Right atrium auricular region (tissue), 2 donors: ENCODE measurements around the gene LHPP. TPM values are rescaled to one million over a fixed set of nuclear protein-coding genes. Genes with fewer than 3 reads are reported as not detected.

Experiments used
- DNase-seq: peaks from one replicate; pipeline ENCODE4 v3.0.0-alpha.2; 2019; ENCODE audit warnings: low spot score
- H3K27ac ChIP-seq, 2 donors: fragments of 200-600 bp; sonication (generic); 1 replicate in 1 of 2; 2 replicates in 1 of 2; pipeline ENCODE4 v1.5.1; 2016 to 2019
- H3K27me3 ChIP-seq, 2 donors: fragments of 200-600 bp; sonication (generic); one replicate each; pipeline versions ENCODE4 v1.5.1 to v1.6.0; 2017 to 2019
- H3K36me3 ChIP-seq: fragments of 200-600 bp; sonication (generic); one replicate; pipeline ENCODE4 v1.5.1; 2016
- H3K4me1 ChIP-seq, 2 donors: fragments of 200-600 bp; sonication (generic); one replicate each; pipeline versions ENCODE4 v1.5.1 to v1.6.0; 2017 to 2019
- H3K4me3 ChIP-seq, 2 donors: fragments of 200-600 bp; sonication (generic); 1 replicate in 1 of 2; 2 replicates in 1 of 2; pipeline ENCODE4 v1.5.1; 2017 to 2019; ENCODE audit warnings: mild to moderate bottlenecking in 1 of 2, moderate library complexity in 1 of 2
- H3K9me3 ChIP-seq, 2 donors: fragments of 200-600 bp; sonication (generic); one replicate each; pipeline ENCODE4 v1.5.1; 2019
- CTCF ChIP-seq, 2 donors: fragments of 200-600 bp; sonication (generic); IDR thresholded peaks; one replicate each; pipeline ENCODE4 v1.5.1; 2019; ENCODE audit warnings: antibody characterized with exemption in 2 of 2
- total RNA-seq, 2 donors: library from RNA; depleted of rRNA; stranded (reverse); fragments of >200 nt; gene quantifications; one replicate each; pipeline ENCODE4 v1.1.0, GENCODE V29; 2016

LHPP gene
- total RNA-seq, 2 donors from 2014 or later = 10.3 to 23.7 TPM

GRCh38 chr10:124464028-124464965 is 2.7 kb downstream of the LHPP start:
- no peaks in the 10 kb centered on the region for H3K27me3 ChIP-seq
- no peaks in the 10 kb centered on the region for H3K36me3 ChIP-seq
- H3K9me3 ChIP-seq = no peaks in the 10 kb centered on the region
- TF ChIP-seq CTCF (IDR thresholded peaks at IDR 0.05) = no peak
- peak overlapping the region; percentile 33 to 39 for H3K27ac ChIP-seq
- H3K4me1 ChIP-seq = peaks cover 0 to 29% of the 10 kb centered on the region in 2 donors
- no peak for DNase-seq
- H3K4me3 ChIP-seq = no peak overlapping the region

- H3K36me3 ChIP-seq = no peaks in the 10 kb centered on the region
- H3K27me3 ChIP-seq = no peaks in the 10 kb centered on the region
- TF ChIP-seq CTCF (IDR thresholded peaks at IDR 0.05) = no peak
- H3K4me1 ChIP-seq = peaks cover 0 to 29% of the 10 kb centered on the region in 2 donors
- no peak for DNase-seq
- peak overlapping the region in 1 of 2 donors; percentile 23 for H3K27ac ChIP-seq
- no peaks in the 10 kb centered on the region for H3K9me3 ChIP-seq
- H3K4me3 ChIP-seq = no peak overlapping the region
Measured at GRCh38 chr10:124465003-124465776, 3.6 kb downstream of the LHPP start.

GRCh38 chr10:124465777-124466488 is 4.3 kb downstream of the LHPP start:
- Histone ChIP-seq H3K27me3 (no peaks in the 10 kb centered on the region), H3K9me3 (no peaks in the 10 kb centered on the region), H3K36me3 (no peaks in the 10 kb centered on the region), H3K4me1 (peaks cover 0 to 29% of the 10 kb centered on the region in 2 donors), H3K27ac (peak overlapping the region in 1 of 2 donors; percentile 23), H3K4me3 (no peak overlapping the region)
- no peak for TF ChIP-seq CTCF (IDR thresholded peaks at IDR 0.05)
- no peak for DNase-seq

GRCh38 chr10:124467165-124467564 is 5.5 kb downstream of the LHPP start:
- no peaks in the 10 kb centered on the region for H3K9me3 ChIP-seq

More at GRCh38 chr10:124467165-124467564, 5.5 kb downstream of the LHPP start:
- no peak for TF ChIP-seq CTCF (IDR thresholded peaks at IDR 0.05)
- Histone ChIP-seq H3K36me3 (no peaks in the 10 kb centered on the region), H3K4me3 (no peak overlapping the region), H3K27me3 (no peaks in the 10 kb centered on the region), H3K27ac (no peak overlapping the region), H3K4me1 (peaks cover 0 to 24% of the 10 kb centered on the region in 2 donors)
- no peak for DNase-seq
